ENCODE data around the gene DPP9. TPM values are rescaled to one million over a fixed set of nuclear protein-coding genes. Genes with fewer than 3 reads are reported as not detected.

Gene DPP9
- polyA plus RNA-seq, 4 donors = 19.5 to 32.9 (median 26.1) TPM

- DNase-seq (ENCODE audit: low read depth in 4 of 4, low spot score in 2 of 4) = no peak
Observed at GRCh38 chr19:4712771-4713170, 10.9 kb downstream of the DPP9 start.

GRCh38 chr19:4711211-4711610, 12.4 kb downstream of the DPP9 start:
- no peak for DNase-seq (ENCODE audit: low read depth in 4 of 4, low spot score in 2 of 4)

- DNase-seq (ENCODE audit: low read depth in 4 of 4, low spot score in 2 of 4) = no peak
Observed at GRCh38 chr19:4710281-4710600, 13.4 kb downstream of the DPP9 start.

- DNase-seq (ENCODE audit: low read depth in 4 of 4, low spot score in 2 of 4) = no peak
Observed at GRCh38 chr19:4709440-4710280, 14.0 kb downstream of the DPP9 start.

- no peak for DNase-seq (ENCODE audit: low read depth in 4 of 4, low spot score in 2 of 4)
Observed at GRCh38 chr19:4707956-4708650, 15.5 kb downstream of the DPP9 start.

GRCh38 chr19:4707322-4707721, 16.3 kb downstream of the DPP9 start:
- DNase-seq (ENCODE audit: low read depth in 4 of 4, low spot score in 2 of 4) = no peak

- DNase-seq (ENCODE audit: low read depth in 4 of 4, low spot score in 2 of 4) = no peak
Observed at GRCh38 chr19:4705413-4706131, 18.1 kb downstream of the DPP9 start.

GRCh38 chr19:4704317-4704673, 19.3 kb downstream of the DPP9 start:
- no peak for DNase-seq (ENCODE audit: low read depth in 4 of 4, low spot score in 2 of 4)

GRCh38 chr19:4703671-4704316, 19.8 kb downstream of the DPP9 start:
- no peak for DNase-seq (ENCODE audit: low read depth in 4 of 4, low spot score in 2 of 4)

GRCh38 chr19:4702764-4703163, 20.9 kb downstream of the DPP9 start:
- DNase-seq (ENCODE audit: low read depth in 4 of 4, low spot score in 2 of 4) = no peak

- no peak for DNase-seq (ENCODE audit: low read depth in 4 of 4, low spot score in 2 of 4)
Observed at GRCh38 chr19:4701557-4701956, 22.1 kb downstream of the DPP9 start.

GRCh38 chr19:4700693-4700970, 23.0 kb downstream of the DPP9 start:
- DNase-seq (ENCODE audit: low read depth in 4 of 4, low spot score in 2 of 4) = no peak

GRCh38 chr19:4699826-4700692, 23.6 kb downstream of the DPP9 start:
- DNase-seq (ENCODE audit: low read depth in 4 of 4, low spot score in 2 of 4) = no peak

GRCh38 chr19:4697304-4697703, 26.3 kb downstream of the DPP9 start:
- no peak for DNase-seq (ENCODE audit: low read depth in 4 of 4, low spot score in 2 of 4)

GRCh38 chr19:4695224-4695731, 28.4 kb downstream of the DPP9 start:
- DNase-seq (ENCODE audit: low read depth in 4 of 4, low spot score in 2 of 4) = no peak

GRCh38 chr19:4694211-4694987, 29.2 kb downstream of the DPP9 start:
- no peak for DNase-seq (ENCODE audit: low read depth in 4 of 4, low spot score in 2 of 4)

- no peak for DNase-seq (ENCODE audit: low read depth in 4 of 4, low spot score in 2 of 4)
Observed at GRCh38 chr19:4693471-4694121, 30.0 kb downstream of the DPP9 start.

GRCh38 chr19:4693078-4693350, 30.6 kb downstream of the DPP9 start:
- DNase-seq (ENCODE audit: low read depth in 4 of 4, low spot score in 2 of 4) = no peak
